HepG2 (cell line): ENCODE results near the gene TMEM219. TPM values are rescaled to one million over a fixed set of nuclear protein-coding genes. Genes with fewer than 3 reads are reported as not detected.
A peak's percentile ranks its signal among the peaks of the same experiment; 100 is the strongest.

Experiments used
- AKNA ChIP-seq: sonication (generic); formaldehyde crosslinking; IDR thresholded peaks from 2 replicates; pipeline ENCODE4 v1.4.0; 2020; ENCODE audit warnings: missing genetic modification reagents, borderline replicate concordance
- BRCA1 ChIP-seq: sonication (generic); formaldehyde crosslinking; IDR thresholded peaks from 2 replicates; pipeline ENCODE4 v1.4.0; 2020; ENCODE audit warnings: missing genetic modification reagents
- CHD4 ChIP-seq: fragments of 200-600 bp; sonication (generic); IDR thresholded peaks from 2 replicates; pipeline ENCODE4 v1.7.0; 2017; ENCODE audit warnings: mild to moderate bottlenecking, low read length, borderline replicate concordance
- DNMT3B ChIP-seq: conservative IDR thresholded peaks from 2 replicates; pipeline ENCODE4 v1.6.1; 2016; ENCODE audit warnings: missing biosample characterization, control low read depth
- FOSL1 ChIP-seq: sonication (generic); formaldehyde crosslinking; IDR thresholded peaks from 2 replicates; pipeline ENCODE4 v1.9.0; 2021; ENCODE audit warnings: missing genetic modification reagents, borderline replicate concordance
- RXRB ChIP-seq: IDR thresholded peaks from 2 replicates; pipeline ENCODE4 v1.6.1; 2016; ENCODE audit warnings: borderline replicate concordance, missing genetic modification reagents, missing compliant biosample characterization
- TERF1 ChIP-seq: sonication (generic); formaldehyde crosslinking; IDR thresholded peaks from 2 replicates; pipeline ENCODE4 v1.8.0; 2022; ENCODE audit warnings: mild to moderate bottlenecking, missing genetic modification reagents, moderate library complexity
- THAP7 ChIP-seq: sonication (generic); formaldehyde crosslinking; IDR thresholded peaks from 2 replicates; pipeline ENCODE4 v1.8.1; 2023; ENCODE audit warnings: mild to moderate bottlenecking, missing genetic modification reagents
- ZNF333 ChIP-seq: sonication (generic); formaldehyde crosslinking; IDR thresholded peaks from 2 replicates; pipeline ENCODE4 v1.4.0; 2020; ENCODE audit warnings: mild to moderate bottlenecking, missing genetic modification reagents, borderline replicate concordance
- ZNF646 ChIP-seq: sonication (generic); formaldehyde crosslinking; IDR thresholded peaks from 2 replicates; pipeline ENCODE4 v1.9.0; 2021; ENCODE audit warnings: mild to moderate bottlenecking, missing genetic modification reagents
- ZZZ3 ChIP-seq: sonication (generic); formaldehyde crosslinking; IDR thresholded peaks from 2 replicates; pipeline ENCODE4 v1.4.0; 2020; ENCODE audit warnings: missing genetic modification reagents, mild to moderate bottlenecking, borderline replicate concordance
- polyA plus RNA-seq, 8 experiments: library from polyadenylated mRNA; depleted of rRNA in 3 of 8; stranded (reverse) in 7 of 8; unstranded in 1 of 8; fragments of >200 nt; fragmentation: Illumina TruSeq in 4 of 8; extraction: Trizol in 4 of 8; gene quantifications; 2 replicates each; pipeline versions ENCODE4 v1.2.1 to v1.2.3, GENCODE V29; 2011 to 2016; ENCODE audit warnings: low read depth in 4 of 8, missing spikeins in 1 of 8, mixed read lengths in 1 of 8; ENCODE audit not compliant: insufficient read depth in 1 of 8
- total RNA-seq, 5 experiments: library from RNA; depleted of rRNA; stranded (reverse); fragments of >200 nt; fragmentation: Illumina TruSeq; extraction: Trizol; gene quantifications; 2 replicates each; pipeline ENCODE4 v1.2.3, GENCODE V29; 2016; ENCODE audit warnings: low read depth in 1 of 5

TMEM219 gene
- total and polyA plus RNA-seq, 2 of the 13 experiments (the other 11 are each of a cell fraction or from before 2014, with no cell fraction given): 105 to 115 TPM

- peak; percentile 49; the same call in 1 of the 2 replicates for TF ChIP-seq ZZZ3 (CRISPR knock-in tag)
- no peak for TF ChIP-seq TERF1 (CRISPR knock-in tag)
- no peak for TF ChIP-seq CHD4
- peak; percentile 49; the same call in 1 of the 2 replicates for TF ChIP-seq RXRB (CRISPR knock-in tag)
- peak; percentile 90; the same call in 1 of the 2 replicates for TF ChIP-seq BRCA1 (CRISPR knock-in tag)
- peak; percentile 92 for TF ChIP-seq THAP7 (CRISPR knock-in tag)
- TF ChIP-seq AKNA (CRISPR knock-in tag): no peak
- TF ChIP-seq ZNF333: peak; percentile 68; the same call in 1 of the 2 replicates
- TF ChIP-seq DNMT3B (CRISPR knock-in tag): 0 out of 2 replicates have a peak, but pooled peaks have one; percentile 9
- no peak for TF ChIP-seq FOSL1 (CRISPR knock-in tag)
- no peak for TF ChIP-seq ZNF646 (CRISPR knock-in tag)
Measured at GRCh38 chr16:29973384-29974246, 11.7 kb downstream of the TMEM219 start, which contains the start of gene TAOK2 (continued).
